ENCODE results near the gene PLA2G2D. TPM values are rescaled to one million over a fixed set of nuclear protein-coding genes. Genes with fewer than 3 reads are reported as not detected.
A peak's percentile ranks its signal among the peaks of the same experiment; 100 is the strongest.

The PLA2G2D gene
- total and polyA plus RNA-seq, 2 experiments from 2014 or later: not detected

- H3K27ac Mint-ChIP-seq: no peak overlapping the region
These were observed 32.7 kb upstream of the PLA2G2D start for GRCh38 chr1:20151906-20152598.

More at GRCh38 chr1:20151906-20152598, 32.7 kb upstream of the PLA2G2D start:
- no peaks in the 10 kb centered on the region for H3K36me3 Mint-ChIP-seq (ENCODE audit: low read depth)
- H3K4me1 Mint-ChIP-seq: peaks cover 23% of the 10 kb centered on the region
- Histone ChIP-seq H3K27me3 (ENCODE audit: insufficient read depth) (no peaks in the 10 kb centered on the region), H3K4me3 (peak overlapping the region; percentile 51), H3K79me2 (replicated peaks; ENCODE audit: insufficient read depth) (no peaks in the 10 kb centered on the region), H3K4me2 (peak overlapping the region; percentile 81), H3K4me1 (ENCODE audit: insufficient read depth) (peaks cover 9% of the 10 kb centered on the region; the same call in 1 of the 2 replicates), H2AFZ (peak overlapping the region; percentile 85), H3K36me3 (ENCODE audit: insufficient read depth) (no peaks in the 10 kb centered on the region), H4K20me1 (replicated peaks; ENCODE audit: insufficient read depth) (no peaks in the 10 kb centered on the region), H3K27ac (ENCODE audit: low read depth) (no peak overlapping the region), H3F3A (replicated peaks; ENCODE audit: low read depth) (0 out of 2 replicates have a peak, but pooled peaks cover 3% of the 10 kb centered on the region), H3K9me2 (ENCODE audit: insufficient read depth) (no peaks in the 10 kb centered on the region)
- peak; percentile 92 for ATAC-seq
- no peaks in the 10 kb centered on the region for H3K9me3 Mint-ChIP-seq
- H3K27me3 Mint-ChIP-seq (ENCODE audit: insufficient read depth, low read depth, poor library complexity): peaks cover 5% of the 10 kb centered on the region
- peak; percentile 89 for DNase-seq (ENCODE audit: low spot score)
- TF ChIP-seq CTCF (conservative IDR thresholded peaks at IDR 0.05; ENCODE audit: low read depth in 2 of 2) (peak; percentile 80 to 96), REST (IDR thresholded peaks at IDR 0.05; ENCODE audit: unreplicated experiment) (no peak), ETS1 (IDR thresholded peaks at IDR 0.05) (no peak)
- H3K4me3 Mint-ChIP-seq: peak overlapping the region; percentile 42; the same call in 2 of the 3 replicates

Data from GM23338 (cell line).